ENCODE results near the gene ATP2C2.

Gene ATP2C2

GRCh38 chr16:84404324-84404723 is 36.0 kb downstream of the ATP2C2 start:
- Histone ChIP-seq H3K4me1 (ENCODE audit: low read depth, poor library complexity, severe bottlenecking) (no peaks in the 10 kb centered on the region), H3K9ac (no peak overlapping the region), H3K36me3 (ENCODE audit: insufficient read depth) (no peaks in the 10 kb centered on the region), H4K20me1 (ENCODE audit: insufficient read depth) (no peaks in the 10 kb centered on the region), H3K4me2 (no peak overlapping the region), H3K27me3 (ENCODE audit: insufficient read depth, low read depth) (peaks cover 37% of the 10 kb centered on the region; the same call in 1 of the 2 replicates), H2AFZ (ENCODE audit: low read depth) (no peak overlapping the region), H3K4me3 (IDR thresholded peaks at IDR 0.05; ENCODE audit: insufficient read depth, low read depth, low read length) (no peak overlapping the region), H3K27ac (no peak overlapping the region), H3K79me2 (ENCODE audit: insufficient read depth, low read depth) (no peaks in the 10 kb centered on the region)
- TF ChIP-seq CTCF (conservative IDR thresholded peaks at IDR 0.05; ENCODE audit: low read depth, low read length): no peak

- H3K9ac ChIP-seq: no peak overlapping the region
- H3K36me3 ChIP-seq (ENCODE audit: insufficient read depth): no peaks in the 10 kb centered on the region
- H3K4me3 ChIP-seq (IDR thresholded peaks at IDR 0.05; ENCODE audit: insufficient read depth, low read depth, low read length): no peak overlapping the region
- peaks cover 42% of the 10 kb centered on the region; the same call in 1 of the 2 replicates for H3K27me3 ChIP-seq (ENCODE audit: insufficient read depth, low read depth)
- H2AFZ ChIP-seq (ENCODE audit: low read depth): no peak overlapping the region
- H3K4me2 ChIP-seq: no peak overlapping the region
- no peak for TF ChIP-seq CTCF (conservative IDR thresholded peaks at IDR 0.05; ENCODE audit: low read depth, low read length)
- H3K27ac ChIP-seq: no peak overlapping the region
- no peaks in the 10 kb centered on the region for H4K20me1 ChIP-seq (ENCODE audit: insufficient read depth)
- H3K4me1 ChIP-seq (ENCODE audit: low read depth, poor library complexity, severe bottlenecking): no peaks in the 10 kb centered on the region
- H3K79me2 ChIP-seq (ENCODE audit: insufficient read depth, low read depth): no peaks in the 10 kb centered on the region
Measured at GRCh38 chr16:84404936-84405639, 36.8 kb downstream of the ATP2C2 start.

- no peaks in the 10 kb centered on the region for H4K20me1 ChIP-seq (ENCODE audit: insufficient read depth)
- H3K79me2 ChIP-seq (ENCODE audit: insufficient read depth, low read depth): no peaks in the 10 kb centered on the region
- no peak overlapping the region for H3K9ac ChIP-seq
- no peak for TF ChIP-seq CTCF (conservative IDR thresholded peaks at IDR 0.05; ENCODE audit: low read depth, low read length)
- H3K4me2 ChIP-seq: no peak overlapping the region
- H3K4me1 ChIP-seq (ENCODE audit: low read depth, poor library complexity, severe bottlenecking): no peaks in the 10 kb centered on the region
- H3K4me3 ChIP-seq (IDR thresholded peaks at IDR 0.05; ENCODE audit: insufficient read depth, low read depth, low read length): no peak overlapping the region
- no peak overlapping the region for H3K27ac ChIP-seq
- H3K27me3 ChIP-seq (ENCODE audit: insufficient read depth, low read depth): peaks cover 52% of the 10 kb centered on the region; the same call in 1 of the 2 replicates
- no peak overlapping the region for H2AFZ ChIP-seq (ENCODE audit: low read depth)
- no peaks in the 10 kb centered on the region for H3K36me3 ChIP-seq (ENCODE audit: insufficient read depth)
Measured at GRCh38 chr16:84406006-84406963, 37.9 kb downstream of the ATP2C2 start.

- Histone ChIP-seq H4K20me1 (ENCODE audit: insufficient read depth) (no peaks in the 10 kb centered on the region), H3K27ac (no peak overlapping the region), H3K79me2 (ENCODE audit: insufficient read depth, low read depth) (no peaks in the 10 kb centered on the region), H3K9ac (no peak overlapping the region), H2AFZ (ENCODE audit: low read depth) (no peak overlapping the region), H3K4me2 (no peak overlapping the region), H3K4me3 (IDR thresholded peaks at IDR 0.05; ENCODE audit: insufficient read depth, low read depth, low read length) (no peak overlapping the region), H3K27me3 (ENCODE audit: insufficient read depth, low read depth) (peaks cover 58% of the 10 kb centered on the region; the same call in 1 of the 2 replicates), H3K4me1 (ENCODE audit: low read depth, poor library complexity, severe bottlenecking) (no peaks in the 10 kb centered on the region), H3K36me3 (ENCODE audit: insufficient read depth) (no peaks in the 10 kb centered on the region)
- no peak for TF ChIP-seq CTCF (conservative IDR thresholded peaks at IDR 0.05; ENCODE audit: low read depth, low read length)
Measured at GRCh38 chr16:84407588-84408313, 39.4 kb downstream of the ATP2C2 start.

Measured in KMS-11 (cell line).